ENCODE data around the gene CSPG4.
A peak's percentile ranks its signal among the peaks of the same experiment; 100 is the strongest.
"Not testable (repeated sequence)": the region's sequence is repeated elsewhere in the genome, so short reads cannot be mapped to it uniquely, and the experiment has no call there.

Gene CSPG4
- 0 reads per million in 2 donors for total RNA-seq

GRCh38 chr15:75712668-75713337, at the start of gene CSPG4:
CSPG4 (minus strand) TSS chr15:75712848; CDS start chr15:75712755, 93 bp downstream.
- no peak for DNase-seq

- not testable (repeated sequence) for DNase-seq
Measured at GRCh38 chr15:75762357-75762718, 49.7 kb upstream of the CSPG4 start.

GRCh38 chr15:75761446-75762356, 49.1 kb upstream of the CSPG4 start:
- no peak for DNase-seq

- no peak for DNase-seq
Measured at GRCh38 chr15:75760704-75761435, 48.2 kb upstream of the CSPG4 start.

GRCh38 chr15:75760131-75760520, 47.5 kb upstream of the CSPG4 start:
- DNase-seq, result not testable (repeated sequence)

- no peak for DNase-seq
Measured at GRCh38 chr15:75759416-75760130, 46.9 kb upstream of the CSPG4 start.

GRCh38 chr15:75758071-75758872, 45.6 kb upstream of the CSPG4 start:
- peak; percentile 49 for DNase-seq

GRCh38 chr15:75754871-75755270, 42.2 kb upstream of the CSPG4 start:
- DNase-seq, result not testable (repeated sequence)

- DNase-seq, result no peak
Measured at GRCh38 chr15:75753145-75753544, 40.5 kb upstream of the CSPG4 start.

- DNase-seq, result no peak
Measured at GRCh38 chr15:75751891-75752290, 39.2 kb upstream of the CSPG4 start.

- DNase-seq, result no peak
Measured at GRCh38 chr15:75751116-75751875, 38.6 kb upstream of the CSPG4 start.

- DNase-seq, result no peak
Measured at GRCh38 chr15:75750261-75751050, 37.8 kb upstream of the CSPG4 start.

GRCh38 chr15:75749820-75750219, 37.2 kb upstream of the CSPG4 start:
- no peak for DNase-seq

GRCh38 chr15:75748882-75749281, 36.2 kb upstream of the CSPG4 start:
- DNase-seq, result not testable (repeated sequence)

- DNase-seq, result not testable (repeated sequence)
Measured at GRCh38 chr15:75747121-75747520, 34.5 kb upstream of the CSPG4 start.

GRCh38 chr15:75745305-75745704, 32.7 kb upstream of the CSPG4 start:
- DNase-seq, result no peak

- not testable (repeated sequence) for DNase-seq
Measured at GRCh38 chr15:75742346-75742745, 29.7 kb upstream of the CSPG4 start.

GRCh38 chr15:75739791-75740190, 27.1 kb upstream of the CSPG4 start:
- no peak for DNase-seq

- DNase-seq, result peak; percentile 85
Measured at GRCh38 chr15:75738647-75739325, 26.1 kb upstream of the CSPG4 start.

All from T-helper 9 cell (primary cell).